GM13977 (cell line): Measurements from ENCODE around the gene TRPM8.
"Not testable (repeated sequence)": the region's sequence is repeated elsewhere in the genome, so short reads cannot be mapped to it uniquely, and the experiment has no call there.

ENCODE experiments used
- DNase-seq: peaks from one replicate; pipeline ENCODE4 v3.0.0; 2012; ENCODE audit warnings: low spot score
- in situ Hi-C: fragments of 300-500 bp; cut with MboI; formaldehyde crosslinking; loops from one replicate; pipeline ENCODE4 v1.12.0; 2022; ENCODE audit warnings: low sequenced_read_pairs, low pct_unique_long_range_greater_than_20kb, mixed read lengths, inconsistent platforms; ENCODE audit not compliant: unreplicated experiment
- TF ChIP-seq, protein P1 (sequence below): IDR thresholded peaks from 2 replicates; pipeline ENCODE4 v1.5.1; 2012; ENCODE audit warnings: mild to moderate bottlenecking, control low read depth; ENCODE audit not compliant: insufficient read depth; ENCODE audit errors: extremely low read depth, missing control alignments

The TRPM8 gene

DNA sequence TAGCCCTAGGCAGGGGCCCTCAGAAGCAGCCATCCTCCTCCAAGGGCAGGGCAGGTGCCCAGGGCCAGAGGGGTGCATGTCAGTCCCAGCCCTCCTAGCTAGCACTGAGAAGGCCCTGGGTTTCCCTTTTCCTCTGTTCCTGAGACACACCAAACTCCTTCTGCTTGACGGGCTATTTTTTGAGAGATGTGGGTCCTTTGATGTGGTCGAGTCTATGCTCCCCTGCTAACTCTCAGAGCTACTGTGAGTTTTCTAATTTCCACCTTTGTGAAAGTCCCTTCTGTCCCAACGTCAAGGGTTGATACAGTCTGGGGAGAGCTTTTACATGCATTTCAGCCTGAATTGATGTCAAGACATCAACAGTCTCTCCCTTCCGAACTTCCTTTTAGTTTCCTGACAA, 51.4 kb downstream of the TRPM8 start:
- TF ChIP-seq, protein P1, sequence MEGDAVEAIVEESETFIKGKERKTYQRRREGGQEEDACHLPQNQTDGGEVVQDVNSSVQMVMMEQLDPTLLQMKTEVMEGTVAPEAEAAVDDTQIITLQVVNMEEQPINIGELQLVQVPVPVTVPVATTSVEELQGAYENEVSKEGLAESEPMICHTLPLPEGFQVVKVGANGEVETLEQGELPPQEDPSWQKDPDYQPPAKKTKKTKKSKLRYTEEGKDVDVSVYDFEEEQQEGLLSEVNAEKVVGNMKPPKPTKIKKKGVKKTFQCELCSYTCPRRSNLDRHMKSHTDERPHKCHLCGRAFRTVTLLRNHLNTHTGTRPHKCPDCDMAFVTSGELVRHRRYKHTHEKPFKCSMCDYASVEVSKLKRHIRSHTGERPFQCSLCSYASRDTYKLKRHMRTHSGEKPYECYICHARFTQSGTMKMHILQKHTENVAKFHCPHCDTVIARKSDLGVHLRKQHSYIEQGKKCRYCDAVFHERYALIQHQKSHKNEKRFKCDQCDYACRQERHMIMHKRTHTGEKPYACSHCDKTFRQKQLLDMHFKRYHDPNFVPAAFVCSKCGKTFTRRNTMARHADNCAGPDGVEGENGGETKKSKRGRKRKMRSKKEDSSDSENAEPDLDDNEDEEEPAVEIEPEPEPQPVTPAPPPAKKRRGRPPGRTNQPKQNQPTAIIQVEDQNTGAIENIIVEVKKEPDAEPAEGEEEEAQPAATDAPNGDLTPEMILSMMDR: no peak
- DNase-seq: no peak
- in situ Hi-C loops: no loop called here

DNA sequence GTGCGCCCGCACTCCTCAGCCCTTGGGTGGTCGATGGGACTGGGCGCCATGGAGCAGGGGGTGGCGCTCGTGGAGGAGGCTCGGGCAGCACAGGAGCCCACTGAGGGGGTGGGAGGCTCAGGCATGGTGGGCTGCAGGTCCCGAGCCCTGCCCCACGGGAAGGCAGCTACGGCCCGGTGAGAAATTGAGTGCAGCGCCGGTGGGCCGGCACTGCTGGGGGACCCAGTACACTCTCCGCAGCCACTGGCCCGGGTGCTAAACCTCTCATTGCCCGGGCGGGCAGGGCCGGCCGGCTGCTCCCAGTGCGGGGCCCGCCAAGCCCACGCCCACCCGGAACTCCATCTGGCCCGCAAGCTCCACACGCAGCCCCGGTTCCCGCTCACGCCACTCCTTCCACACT, 55.3 kb downstream of the TRPM8 start:
- in situ Hi-C loops: not testable (repeated sequence)

DNA sequence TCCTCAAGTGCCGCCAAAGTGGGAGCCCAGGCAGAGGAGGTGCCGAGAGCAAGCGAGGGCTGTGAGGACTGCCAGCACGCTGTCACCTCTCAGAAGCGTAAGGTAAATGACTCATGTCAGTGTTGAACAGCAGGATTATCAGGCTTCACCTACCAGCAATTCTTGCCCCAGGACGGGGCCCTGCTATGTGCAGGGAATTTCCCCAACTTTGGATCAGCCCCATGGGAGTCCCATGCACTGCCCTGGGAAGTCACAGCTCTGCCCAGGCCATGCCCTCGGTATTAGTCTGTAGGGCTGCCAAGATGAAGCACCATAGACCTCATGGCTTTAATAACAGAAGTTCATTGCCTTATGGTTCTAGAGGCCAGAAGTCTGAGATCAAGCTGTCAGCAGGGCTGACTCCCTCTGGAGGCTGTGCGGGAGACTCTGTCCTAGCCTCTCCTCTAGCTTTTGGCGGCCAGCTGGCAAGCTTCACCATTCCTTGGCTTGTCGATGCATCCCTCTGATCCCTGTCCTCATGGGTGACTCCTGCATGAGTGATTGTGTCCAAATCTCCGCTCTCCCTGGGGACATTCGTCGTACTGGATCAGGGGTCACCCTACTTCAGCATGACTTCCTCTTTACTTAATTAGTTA, 55.9 kb downstream of the TRPM8 start:
- TF ChIP-seq, protein P1: no peak
- in situ Hi-C loops: no loop called here
- DNase-seq: no peak

More for the DNA sequence above, 55.3 kb downstream of the TRPM8 start:
- not testable (repeated sequence) for DNase-seq

DNA sequence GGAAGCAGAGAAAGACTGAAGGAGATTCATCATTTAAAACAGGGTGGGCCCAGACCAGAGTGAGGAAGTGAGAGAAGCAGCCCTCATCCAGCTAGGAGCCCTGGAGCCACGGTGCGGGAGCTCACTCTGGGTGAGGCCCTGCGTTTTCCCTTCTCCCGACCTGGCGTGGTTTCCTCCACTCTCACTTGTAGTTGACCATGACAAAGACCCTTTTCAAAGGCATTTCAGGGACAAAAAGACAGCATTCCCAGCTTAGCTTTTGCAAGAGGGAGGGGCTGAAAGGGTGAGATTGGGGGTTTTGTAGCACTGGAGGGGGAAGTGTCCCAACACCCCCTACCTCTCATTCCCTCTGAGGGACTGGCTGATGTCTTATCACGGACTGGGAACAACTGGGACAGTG, 56.6 kb downstream of the TRPM8 start:
- no peak for DNase-seq

DNA sequence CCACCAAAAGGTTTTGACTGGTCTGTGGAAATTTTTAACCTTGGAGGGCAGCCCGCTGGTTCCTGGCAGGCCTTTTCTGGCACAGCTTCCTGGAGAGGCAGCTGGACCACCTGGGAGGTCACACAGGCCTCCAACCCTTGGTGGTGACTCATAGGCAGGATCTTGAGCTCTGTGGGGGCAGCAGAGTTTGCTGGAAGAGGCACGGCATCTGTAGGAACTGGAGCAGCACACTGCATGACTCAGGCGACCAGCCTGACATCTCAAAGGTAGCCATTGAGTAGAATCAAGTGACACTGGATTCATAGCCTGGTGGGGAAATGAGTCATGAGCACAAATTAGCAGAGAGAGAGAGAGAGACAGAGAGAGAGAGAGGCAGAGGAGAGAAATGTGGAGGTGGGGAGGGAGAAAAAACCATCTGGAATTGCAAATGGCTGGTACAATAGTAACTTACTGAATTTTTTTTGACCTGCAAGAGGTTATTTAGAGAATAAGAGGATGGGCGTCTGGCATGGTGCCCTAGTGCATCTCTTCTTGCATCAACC, 57.4 kb downstream of the TRPM8 start:
- DNase-seq: no peak
- TF ChIP-seq, protein P1: no peak
- in situ Hi-C loops: loop anchor here (25.0 kb wide), 2 partner anchors 113 to 563 kb away; no protein-coding TSS in a partner anchor

More for the DNA sequence above, 56.6 kb downstream of the TRPM8 start:
- in situ Hi-C loops: no loop called here
- TF ChIP-seq, protein P1: no peak

DNA sequence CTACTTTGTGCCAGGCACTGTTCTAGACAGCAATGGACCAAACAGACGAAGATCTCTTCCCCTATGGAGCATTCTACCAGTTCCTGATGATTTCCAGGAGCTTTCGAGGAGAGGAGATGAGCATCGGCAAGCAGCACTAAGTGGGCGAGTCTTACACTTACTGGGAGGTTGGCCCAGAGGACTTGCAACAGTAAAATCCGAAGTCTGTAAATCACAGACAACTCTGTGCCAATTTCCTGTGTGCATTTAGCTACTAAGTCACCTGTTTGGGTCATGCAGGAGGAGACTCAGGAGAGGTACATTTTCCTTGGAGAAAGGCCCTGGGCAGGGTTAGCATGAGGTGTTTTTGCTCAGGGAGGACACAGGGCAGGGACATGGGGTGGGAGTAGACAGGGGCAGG, 58.9 kb downstream of the TRPM8 start:
- in situ Hi-C loops: loop anchor here (25.0 kb wide), 2 partner anchors 111 to 561 kb away; no protein-coding TSS in a partner anchor
- TF ChIP-seq, protein P1: no peak
- DNase-seq: no peak

DNA sequence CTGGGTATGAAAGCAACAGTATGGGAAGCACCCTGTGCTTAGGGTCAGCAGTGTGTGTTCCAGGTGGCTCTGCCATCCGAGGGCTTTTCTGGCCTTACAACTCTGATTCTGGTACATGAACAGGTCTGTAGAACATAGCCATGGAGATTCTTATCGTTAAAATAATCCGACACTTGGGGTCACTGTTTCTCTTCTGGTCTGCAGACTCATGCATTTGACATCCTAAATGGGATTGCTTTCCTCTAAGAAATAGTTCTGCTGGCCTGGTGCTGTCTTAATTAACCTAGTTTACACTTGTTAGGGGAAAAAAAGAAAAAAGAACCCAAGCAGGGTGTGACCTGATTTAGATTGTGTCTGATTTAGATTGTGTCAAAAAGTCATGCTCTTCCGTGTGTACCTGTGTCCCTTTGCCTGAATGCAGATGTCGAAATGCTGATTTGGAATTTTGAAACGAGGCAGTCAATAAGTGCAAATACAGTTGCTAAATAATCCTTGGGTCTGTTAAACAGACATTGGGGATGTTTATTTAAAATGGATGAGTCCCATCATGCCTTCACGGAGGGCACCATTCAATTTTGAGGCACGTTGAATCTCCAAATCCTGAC, 59.6 kb downstream of the TRPM8 start:
- in situ Hi-C loops: loop anchor here (25.0 kb wide), 2 partner anchors 111 to 561 kb away; no protein-coding TSS in a partner anchor
- peak; percentile 44 for DNase-seq
- TF ChIP-seq, protein P1: peak; percentile 35
